HepG2 (cell line): Measurements from ENCODE around the gene OLFM2. TPM values are rescaled to one million over a fixed set of nuclear protein-coding genes. Genes with fewer than 3 reads are reported as not detected.

Experiments
- DNMT3B ChIP-seq: conservative IDR thresholded peaks from 2 replicates; pipeline ENCODE4 v1.6.1; 2016; ENCODE audit warnings: missing biosample characterization, control low read depth
- HMGXB4 ChIP-seq, 2 experiments: sonication (generic) in 1 of 2; formaldehyde crosslinking in 1 of 2; IDR thresholded peaks; 2 replicates each; pipeline versions ENCODE4 v1.4.0 to v1.6.1; 2018 to 2020; ENCODE audit warnings: missing genetic modification reagents in 2 of 2, borderline replicate concordance in 1 of 2, low read depth in 1 of 2, mild to moderate bottlenecking in 1 of 2, missing biosample characterization in 1 of 2
- HNF4G ChIP-seq, 2 experiments: sonication (generic) in 1 of 2; formaldehyde crosslinking in 1 of 2; IDR thresholded peaks; 2 replicates each; pipeline versions ENCODE4 v1.4.0 to v1.6.1; 2011 to 2020; ENCODE audit warnings: borderline replicate concordance in 2 of 2, low read depth in 2 of 2, mild to moderate bottlenecking in 2 of 2, low read length in 1 of 2, missing genetic modification reagents in 1 of 2, moderate library complexity in 1 of 2
- NR2F2 ChIP-seq: IDR thresholded peaks from 2 replicates; pipeline ENCODE4 v1.6.1; 2012; ENCODE audit warnings: low read depth, inconsistent platforms, borderline replicate concordance
- NR2F6 ChIP-seq, 2 experiments: IDR thresholded peaks; 2 replicates each; pipeline ENCODE4 v1.6.1; 2016; ENCODE audit warnings: antibody characterized with exemption in 1 of 2, mild to moderate bottlenecking in 1 of 2
- PHF5A ChIP-seq: IDR thresholded peaks from one replicate; pipeline ENCODE4 v1.6.1; 2018; ENCODE audit warnings: low read depth, missing genetic modification reagents; ENCODE audit not compliant: unreplicated experiment
- ZC3H4 ChIP-seq: sonication (generic); formaldehyde crosslinking; IDR thresholded peaks from 2 replicates; pipeline ENCODE4 v1.4.0; 2020; ENCODE audit warnings: missing genetic modification reagents, borderline replicate concordance
- ZKSCAN1 ChIP-seq: fragments of 150-350 bp; IDR thresholded peaks from 2 replicates; pipeline ENCODE4 v1.6.1; 2014; ENCODE audit warnings: low read length
- ZNF234 ChIP-seq: sonication (generic); formaldehyde crosslinking; conservative IDR thresholded peaks from 2 replicates; pipeline ENCODE4 v1.5.1; 2020; ENCODE audit warnings: mild to moderate bottlenecking, missing genetic modification reagents
- ZNF34 ChIP-seq: sonication (generic); formaldehyde crosslinking; IDR thresholded peaks from 2 replicates; pipeline ENCODE4 v1.4.0; 2020; ENCODE audit warnings: mild to moderate bottlenecking, missing genetic modification reagents, borderline replicate concordance
- ZNF432 ChIP-seq: sonication (generic); formaldehyde crosslinking; IDR thresholded peaks from 2 replicates; pipeline ENCODE4 v1.5.0; 2020; ENCODE audit warnings: missing genetic modification reagents, mild to moderate bottlenecking, borderline replicate concordance
- ZNF510 ChIP-seq: sonication (generic); formaldehyde crosslinking; IDR thresholded peaks from 2 replicates; pipeline ENCODE4 v1.4.0; 2020; ENCODE audit warnings: low read depth, mild to moderate bottlenecking, missing genetic modification reagents
- ZNF713 ChIP-seq: sonication (generic); formaldehyde crosslinking; IDR thresholded peaks from 2 replicates; pipeline ENCODE4 v1.4.0; 2020; ENCODE audit warnings: mild to moderate bottlenecking, missing genetic modification reagents
- polyA plus RNA-seq, 8 experiments: library from polyadenylated mRNA; depleted of rRNA in 3 of 8; stranded (reverse) in 7 of 8; unstranded in 1 of 8; fragments of >200 nt; fragmentation: Illumina TruSeq in 4 of 8; extraction: Trizol in 4 of 8; gene quantifications; 2 replicates each; pipeline versions ENCODE4 v1.2.1 to v1.2.3, GENCODE V29; 2011 to 2016; ENCODE audit warnings: low read depth in 4 of 8, missing spikeins in 1 of 8, mixed read lengths in 1 of 8; ENCODE audit not compliant: insufficient read depth in 1 of 8
- total RNA-seq, 5 experiments: library from RNA; depleted of rRNA; stranded (reverse); fragments of >200 nt; fragmentation: Illumina TruSeq; extraction: Trizol; gene quantifications; 2 replicates each; pipeline ENCODE4 v1.2.3, GENCODE V29; 2016; ENCODE audit warnings: low read depth in 1 of 5
- TF ChIP-seq, protein P1 (sequence below): sonication (generic); formaldehyde crosslinking; IDR thresholded peaks from 2 replicates; pipeline ENCODE4 v1.4.0; 2020; ENCODE audit warnings: missing genetic modification reagents, borderline replicate concordance
- TF ChIP-seq, protein P2 (sequence below): IDR thresholded peaks from 2 replicates; pipeline ENCODE4 v1.6.1; 2016
- TF ChIP-seq, protein P3 (sequence below): sonication (generic); formaldehyde crosslinking; conservative IDR thresholded peaks from 2 replicates; pipeline ENCODE4 v1.8.0; 2022; ENCODE audit warnings: missing genetic modification reagents
- TF ChIP-seq, protein P4 (sequence below): sonication (generic); formaldehyde crosslinking; IDR thresholded peaks from 2 replicates; pipeline ENCODE4 v1.9.0; 2021; ENCODE audit warnings: missing genetic modification reagents, borderline replicate concordance

OLFM2 gene
- total and polyA plus RNA-seq, 2 of the 13 experiments (the other 11 are each of a cell fraction or from before 2014, with no cell fraction given): 0.20 to 0.51 TPM

- TF ChIP-seq ZNF234 (no peak), ZNF34 (CRISPR knock-in tag) (no peak), NR2F6 (IDR thresholded peaks at IDR 0.05) (no peak), NR2F6 (CRISPR knock-in tag; IDR thresholded peaks at IDR 0.05) (no peak), HNF4G (IDR thresholded peaks at IDR 0.05; ENCODE audit: borderline replicate concordance, low read depth, low read length) (no peak), HNF4G (CRISPR knock-in tag; IDR thresholded peaks at IDR 0.05; ENCODE audit: borderline replicate concordance, low read depth) (no peak), PHF5A (CRISPR knock-in tag) (no peak), DNMT3B (CRISPR knock-in tag) (no peak), NR2F2 (no peak), ZNF713 (no peak), ZC3H4 (no peak), ZKSCAN1 (no peak), ZNF432 (CRISPR knock-in tag) (no peak), HMGXB4 (CRISPR knock-in tag; IDR thresholded peaks at IDR 0.05; ENCODE audit: borderline replicate concordance in 1 of 2, low read depth in 1 of 2) (0 out of 4 replicates have a peak, but pooled peaks of 1 of the 2 experiments have one; percentile 25), ZNF510 (no peak)
- TF ChIP-seq, protein P1, sequence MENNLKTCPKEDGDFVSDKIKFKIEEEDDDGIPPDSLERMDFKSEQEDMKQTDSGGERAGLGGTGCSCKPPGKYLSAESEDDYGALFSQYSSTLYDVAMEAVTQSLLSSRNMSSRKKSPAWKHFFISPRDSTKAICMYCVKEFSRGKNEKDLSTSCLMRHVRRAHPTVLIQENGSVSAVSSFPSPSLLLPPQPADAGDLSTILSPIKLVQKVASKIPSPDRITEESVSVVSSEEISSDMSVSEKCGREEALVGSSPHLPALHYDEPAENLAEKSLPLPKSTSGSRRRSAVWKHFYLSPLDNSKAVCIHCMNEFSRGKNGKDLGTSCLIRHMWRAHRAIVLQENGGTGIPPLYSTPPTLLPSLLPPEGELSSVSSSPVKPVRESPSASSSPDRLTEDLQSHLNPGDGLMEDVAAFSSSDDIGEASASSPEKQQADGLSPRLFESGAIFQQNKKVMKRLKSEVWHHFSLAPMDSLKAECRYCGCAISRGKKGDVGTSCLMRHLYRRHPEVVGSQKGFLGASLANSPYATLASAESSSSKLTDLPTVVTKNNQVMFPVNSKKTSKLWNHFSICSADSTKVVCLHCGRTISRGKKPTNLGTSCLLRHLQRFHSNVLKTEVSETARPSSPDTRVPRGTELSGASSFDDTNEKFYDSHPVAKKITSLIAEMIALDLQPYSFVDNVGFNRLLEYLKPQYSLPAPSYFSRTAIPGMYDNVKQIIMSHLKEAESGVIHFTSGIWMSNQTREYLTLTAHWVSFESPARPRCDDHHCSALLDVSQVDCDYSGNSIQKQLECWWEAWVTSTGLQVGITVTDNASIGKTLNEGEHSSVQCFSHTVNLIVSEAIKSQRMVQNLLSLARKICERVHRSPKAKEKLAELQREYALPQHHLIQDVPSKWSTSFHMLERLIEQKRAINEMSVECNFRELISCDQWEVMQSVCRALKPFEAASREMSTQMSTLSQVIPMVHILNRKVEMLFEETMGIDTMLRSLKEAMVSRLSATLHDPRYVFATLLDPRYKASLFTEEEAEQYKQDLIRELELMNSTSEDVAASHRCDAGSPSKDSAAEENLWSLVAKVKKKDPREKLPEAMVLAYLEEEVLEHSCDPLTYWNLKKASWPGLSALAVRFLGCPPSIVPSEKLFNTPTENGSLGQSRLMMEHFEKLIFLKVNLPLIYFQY: no peak
- TF ChIP-seq, protein P2, sequence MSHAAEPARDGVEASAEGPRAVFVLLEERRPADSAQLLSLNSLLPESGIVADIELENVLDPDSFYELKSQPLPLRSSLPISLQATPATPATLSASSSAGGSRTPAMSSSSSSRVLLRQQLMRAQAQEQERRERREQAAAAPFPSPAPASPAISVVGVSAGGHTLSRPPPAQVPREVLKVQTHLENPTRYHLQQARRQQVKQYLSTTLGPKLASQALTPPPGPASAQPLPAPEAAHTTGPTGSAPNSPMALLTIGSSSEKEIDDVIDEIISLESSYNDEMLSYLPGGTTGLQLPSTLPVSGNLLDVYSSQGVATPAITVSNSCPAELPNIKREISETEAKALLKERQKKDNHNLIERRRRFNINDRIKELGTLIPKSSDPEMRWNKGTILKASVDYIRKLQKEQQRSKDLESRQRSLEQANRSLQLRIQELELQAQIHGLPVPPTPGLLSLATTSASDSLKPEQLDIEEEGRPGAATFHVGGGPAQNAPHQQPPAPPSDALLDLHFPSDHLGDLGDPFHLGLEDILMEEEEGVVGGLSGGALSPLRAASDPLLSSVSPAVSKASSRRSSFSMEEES: no peak
- TF ChIP-seq, protein P3, sequence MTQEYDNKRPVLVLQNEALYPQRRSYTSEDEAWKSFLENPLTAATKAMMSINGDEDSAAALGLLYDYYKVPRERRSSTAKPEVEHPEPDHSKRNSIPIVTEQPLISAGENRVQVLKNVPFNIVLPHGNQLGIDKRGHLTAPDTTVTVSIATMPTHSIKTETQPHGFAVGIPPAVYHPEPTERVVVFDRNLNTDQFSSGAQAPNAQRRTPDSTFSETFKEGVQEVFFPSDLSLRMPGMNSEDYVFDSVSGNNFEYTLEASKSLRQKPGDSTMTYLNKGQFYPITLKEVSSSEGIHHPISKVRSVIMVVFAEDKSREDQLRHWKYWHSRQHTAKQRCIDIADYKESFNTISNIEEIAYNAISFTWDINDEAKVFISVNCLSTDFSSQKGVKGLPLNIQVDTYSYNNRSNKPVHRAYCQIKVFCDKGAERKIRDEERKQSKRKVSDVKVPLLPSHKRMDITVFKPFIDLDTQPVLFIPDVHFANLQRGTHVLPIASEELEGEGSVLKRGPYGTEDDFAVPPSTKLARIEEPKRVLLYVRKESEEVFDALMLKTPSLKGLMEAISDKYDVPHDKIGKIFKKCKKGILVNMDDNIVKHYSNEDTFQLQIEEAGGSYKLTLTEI (CRISPR knock-in tag): no peak
- TF ChIP-seq, protein P4, sequence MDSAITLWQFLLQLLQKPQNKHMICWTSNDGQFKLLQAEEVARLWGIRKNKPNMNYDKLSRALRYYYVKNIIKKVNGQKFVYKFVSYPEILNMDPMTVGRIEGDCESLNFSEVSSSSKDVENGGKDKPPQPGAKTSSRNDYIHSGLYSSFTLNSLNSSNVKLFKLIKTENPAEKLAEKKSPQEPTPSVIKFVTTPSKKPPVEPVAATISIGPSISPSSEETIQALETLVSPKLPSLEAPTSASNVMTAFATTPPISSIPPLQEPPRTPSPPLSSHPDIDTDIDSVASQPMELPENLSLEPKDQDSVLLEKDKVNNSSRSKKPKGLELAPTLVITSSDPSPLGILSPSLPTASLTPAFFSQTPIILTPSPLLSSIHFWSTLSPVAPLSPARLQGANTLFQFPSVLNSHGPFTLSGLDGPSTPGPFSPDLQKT (CRISPR knock-in tag): no peak
Observed at GRCh38 chr19:9934132-9934950, 2.0 kb downstream of the OLFM2 start (continued).
